ENCODE data around the gene MFGE8. TPM values are rescaled to one million over a fixed set of nuclear protein-coding genes. Genes with fewer than 3 reads are reported as not detected.

The MFGE8 gene
- total and polyA plus RNA-seq, 4 donors = 59.4 to 225 (median 116) TPM

- peaks cover 48% of the 10 kb centered on the region for H3K36me3 ChIP-seq (ENCODE audit: control insufficient read depth, insufficient read depth, low read length)
- no peaks in the 10 kb centered on the region for H3K9me3 ChIP-seq (ENCODE audit: control insufficient read depth, insufficient read depth, low read length)
- WGBS (ENCODE audit: insufficient coverage) = 76% methylated on average over 11 of the region's 12 CpGs
- H3K4me1 ChIP-seq (ENCODE audit: control insufficient read depth, insufficient read depth, low read length) = peaks cover 56% of the 10 kb centered on the region
- H3K27me3 ChIP-seq (ENCODE audit: control insufficient read depth, insufficient read depth, low read length) = no peaks in the 10 kb centered on the region
- no peak overlapping the region for H3K27ac ChIP-seq (ENCODE audit: low read depth, low read length)
- no peak overlapping the region for H3K4me3 ChIP-seq (ENCODE audit: low read depth, low read length)
- DNase-seq (ENCODE audit: low read depth in 4 of 6, low spot score in 6 of 6) = no peak
Measured at GRCh38 chr15:88909956-88910831, 3.0 kb downstream of the MFGE8 start.

- no peaks in the 10 kb centered on the region for H3K27me3 ChIP-seq (ENCODE audit: control insufficient read depth, insufficient read depth, low read length)
- H3K36me3 ChIP-seq (ENCODE audit: control insufficient read depth, insufficient read depth, low read length) = peaks cover 48% of the 10 kb centered on the region
- no peak overlapping the region for H3K27ac ChIP-seq (ENCODE audit: low read depth, low read length)
- H3K4me1 ChIP-seq (ENCODE audit: control insufficient read depth, insufficient read depth, low read length) = peaks cover 65% of the 10 kb centered on the region
- DNase-seq (ENCODE audit: low read depth in 4 of 6, low spot score in 6 of 6) = no peak
- no peak overlapping the region for H3K4me3 ChIP-seq (ENCODE audit: low read depth, low read length)
- 83% methylated on average over 13 of the region's 16 CpGs for WGBS (ENCODE audit: insufficient coverage)
- no peaks in the 10 kb centered on the region for H3K9me3 ChIP-seq (ENCODE audit: control insufficient read depth, insufficient read depth, low read length)
Measured at GRCh38 chr15:88908697-88909621, 4.2 kb downstream of the MFGE8 start.

DNA sequence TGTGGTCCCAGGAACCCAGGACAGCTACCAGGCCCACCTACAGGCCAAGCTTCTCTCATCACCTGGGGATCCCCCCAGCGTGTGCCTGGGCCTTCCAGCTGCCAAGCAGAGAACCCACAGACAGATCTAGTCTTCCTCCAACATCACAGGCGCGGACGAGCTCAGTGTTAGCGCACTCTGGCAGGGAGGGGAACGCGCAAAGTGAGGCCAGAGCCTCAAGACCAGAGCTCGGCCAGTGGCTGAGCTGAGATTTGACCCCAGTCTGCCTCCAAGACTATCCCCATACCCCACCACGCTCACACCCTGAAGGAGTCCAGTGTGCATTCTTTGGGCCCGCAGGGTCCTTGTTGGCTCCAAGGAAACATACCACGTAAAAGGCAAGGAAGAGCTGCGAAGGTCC lies 5.1 kb downstream of the MFGE8 start:
- Histone ChIP-seq H3K4me1 (ENCODE audit: control insufficient read depth, insufficient read depth, low read length) (peaks cover 61% of the 10 kb centered on the region), H3K9me3 (ENCODE audit: control insufficient read depth, insufficient read depth, low read length) (no peaks in the 10 kb centered on the region), H3K4me3 (ENCODE audit: low read depth, low read length) (no peak overlapping the region), H3K27ac (ENCODE audit: low read depth, low read length) (no peak overlapping the region), H3K27me3 (ENCODE audit: control insufficient read depth, insufficient read depth, low read length) (no peaks in the 10 kb centered on the region), H3K36me3 (ENCODE audit: control insufficient read depth, insufficient read depth, low read length) (peaks cover 52% of the 10 kb centered on the region)
- no peak for DNase-seq (ENCODE audit: low read depth in 4 of 6, low spot score in 6 of 6)
- 89% methylated on average over 12 of the region's 12 CpGs for WGBS (ENCODE audit: insufficient coverage)

GRCh38 chr15:88907111-88907510 lies 6.1 kb downstream of the MFGE8 start:
- Histone ChIP-seq H3K4me1 (ENCODE audit: control insufficient read depth, insufficient read depth, low read length) (peaks cover 55% of the 10 kb centered on the region), H3K36me3 (ENCODE audit: control insufficient read depth, insufficient read depth, low read length) (peaks cover 61% of the 10 kb centered on the region), H3K4me3 (ENCODE audit: low read depth, low read length) (no peak overlapping the region), H3K27ac (ENCODE audit: low read depth, low read length) (no peak overlapping the region), H3K9me3 (ENCODE audit: control insufficient read depth, insufficient read depth, low read length) (no peaks in the 10 kb centered on the region), H3K27me3 (ENCODE audit: control insufficient read depth, insufficient read depth, low read length) (no peaks in the 10 kb centered on the region)
- WGBS (ENCODE audit: insufficient coverage) = 84% methylated on average over 12 of the region's 14 CpGs
- DNase-seq (ENCODE audit: low read depth in 4 of 6, low spot score in 6 of 6) = no peak

DNA sequence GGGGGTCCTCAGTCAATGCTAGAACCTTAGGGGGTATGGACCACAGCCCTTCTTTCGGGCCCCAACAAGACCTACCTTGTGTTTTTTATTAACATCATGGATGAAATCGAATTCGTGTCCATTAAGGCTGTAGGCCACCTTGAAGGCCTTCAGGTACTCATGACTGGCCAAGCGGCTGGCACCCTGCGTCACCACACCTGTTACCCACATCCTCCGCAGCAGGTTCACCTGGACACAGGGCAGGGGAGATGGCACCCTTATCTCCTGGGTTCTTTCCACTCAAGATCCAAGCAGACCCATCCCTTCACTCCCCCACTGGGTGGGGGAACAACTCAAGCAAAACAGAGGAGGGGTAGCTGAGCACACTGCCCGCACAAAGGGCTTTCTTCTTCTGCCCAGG lies 6.6 kb downstream of the MFGE8 start:
- no peaks in the 10 kb centered on the region for H3K27me3 ChIP-seq (ENCODE audit: control insufficient read depth, insufficient read depth, low read length)
- DNase-seq (ENCODE audit: low read depth in 4 of 6, low spot score in 6 of 6) = no peak
- H3K4me1 ChIP-seq (ENCODE audit: control insufficient read depth, insufficient read depth, low read length) = peaks cover 54% of the 10 kb centered on the region
- no peaks in the 10 kb centered on the region for H3K9me3 ChIP-seq (ENCODE audit: control insufficient read depth, insufficient read depth, low read length)
- 96% methylated on average over 7 of the region's 7 CpGs for WGBS (ENCODE audit: insufficient coverage)
- H3K36me3 ChIP-seq (ENCODE audit: control insufficient read depth, insufficient read depth, low read length) = peaks cover 66% of the 10 kb centered on the region
- H3K27ac ChIP-seq (ENCODE audit: low read depth, low read length) = no peak overlapping the region
- no peak overlapping the region for H3K4me3 ChIP-seq (ENCODE audit: low read depth, low read length)

DNA sequence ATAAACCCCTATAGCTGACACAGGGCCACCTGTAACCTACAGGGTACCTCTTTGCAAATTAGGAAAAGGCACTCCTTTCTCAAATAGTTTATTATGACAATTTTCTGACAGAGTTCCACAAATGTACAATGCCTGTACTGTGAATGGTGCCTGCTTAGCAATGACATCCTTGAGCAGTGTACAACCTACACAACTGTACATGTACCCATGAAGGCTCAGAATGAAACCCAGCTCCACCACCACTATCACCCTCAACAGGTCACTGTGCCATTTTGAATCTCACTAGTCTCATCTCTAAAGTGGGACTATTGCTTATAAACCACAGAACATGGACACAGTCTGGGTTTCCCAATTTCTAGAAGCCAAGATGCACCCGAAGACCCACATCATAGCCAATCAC lies 7.0 kb downstream of the MFGE8 start:
- Histone ChIP-seq H3K27ac (ENCODE audit: low read depth, low read length) (no peak overlapping the region), H3K4me3 (ENCODE audit: low read depth, low read length) (no peak overlapping the region), H3K36me3 (ENCODE audit: control insufficient read depth, insufficient read depth, low read length) (peaks cover 71% of the 10 kb centered on the region), H3K9me3 (ENCODE audit: control insufficient read depth, insufficient read depth, low read length) (no peaks in the 10 kb centered on the region), H3K27me3 (ENCODE audit: control insufficient read depth, insufficient read depth, low read length) (no peaks in the 10 kb centered on the region), H3K4me1 (ENCODE audit: control insufficient read depth, insufficient read depth, low read length) (peaks cover 51% of the 10 kb centered on the region)
- no peak for DNase-seq (ENCODE audit: low read depth in 4 of 6, low spot score in 6 of 6)
- WGBS (ENCODE audit: insufficient coverage) = 100% methylated on average over 1 of the region's 1 CpG

GRCh38 chr15:88905576-88905975 lies 7.6 kb downstream of the MFGE8 start:
- Histone ChIP-seq H3K4me1 (ENCODE audit: control insufficient read depth, insufficient read depth, low read length) (peaks cover 46% of the 10 kb centered on the region), H3K9me3 (ENCODE audit: control insufficient read depth, insufficient read depth, low read length) (no peaks in the 10 kb centered on the region), H3K27ac (ENCODE audit: low read depth, low read length) (peak overlapping the region; percentile 27), H3K36me3 (ENCODE audit: control insufficient read depth, insufficient read depth, low read length) (peaks cover 76% of the 10 kb centered on the region), H3K4me3 (ENCODE audit: low read depth, low read length) (no peak overlapping the region), H3K27me3 (ENCODE audit: control insufficient read depth, insufficient read depth, low read length) (no peaks in the 10 kb centered on the region)
- WGBS (ENCODE audit: insufficient coverage) = 94% methylated on average over 9 of the region's 11 CpGs
- DNase-seq (ENCODE audit: low read depth in 4 of 6, low spot score in 6 of 6) = no peak

- Histone ChIP-seq H3K9me3 (ENCODE audit: control insufficient read depth, insufficient read depth, low read length) (no peaks in the 10 kb centered on the region), H3K4me1 (ENCODE audit: control insufficient read depth, insufficient read depth, low read length) (peaks cover 38% of the 10 kb centered on the region), H3K27ac (ENCODE audit: low read depth, low read length) (peak overlapping the region; percentile 27), H3K27me3 (ENCODE audit: control insufficient read depth, insufficient read depth, low read length) (no peaks in the 10 kb centered on the region), H3K4me3 (ENCODE audit: low read depth, low read length) (no peak overlapping the region), H3K36me3 (ENCODE audit: control insufficient read depth, insufficient read depth, low read length) (peaks cover 73% of the 10 kb centered on the region)
- WGBS (ENCODE audit: insufficient coverage) = 43% methylated on average over 9 of the region's 10 CpGs
- DNase-seq (ENCODE audit: low read depth in 4 of 6, low spot score in 6 of 6) = peak; percentile 63 to 93 (median 74)
Measured at GRCh38 chr15:88904624-88905327, 8.4 kb downstream of the MFGE8 start.

GRCh38 chr15:88904257-88904623 lies 8.9 kb downstream of the MFGE8 start:
- Histone ChIP-seq H3K36me3 (ENCODE audit: control insufficient read depth, insufficient read depth, low read length) (peaks cover 74% of the 10 kb centered on the region), H3K27me3 (ENCODE audit: control insufficient read depth, insufficient read depth, low read length) (no peaks in the 10 kb centered on the region), H3K27ac (ENCODE audit: low read depth, low read length) (no peak overlapping the region), H3K4me3 (ENCODE audit: low read depth, low read length) (no peak overlapping the region), H3K9me3 (ENCODE audit: control insufficient read depth, insufficient read depth, low read length) (no peaks in the 10 kb centered on the region), H3K4me1 (ENCODE audit: control insufficient read depth, insufficient read depth, low read length) (peaks cover 32% of the 10 kb centered on the region)
- no peak for DNase-seq (ENCODE audit: low read depth in 4 of 6, low spot score in 6 of 6)
- 86% methylated on average over 2 of the region's 2 CpGs for WGBS (ENCODE audit: insufficient coverage)

Data from spinal cord (tissue), 10 donors.